SKM-1 (cell line): ENCODE measurements around the gene CCDC136.

Experiments
- DNase-seq: peaks from one replicate; lab custom pipeline; 2025; ENCODE audit not compliant: unreplicated experiment; lab: John Stamatoyannopoulos, UW

The CCDC136 gene

DNA sequence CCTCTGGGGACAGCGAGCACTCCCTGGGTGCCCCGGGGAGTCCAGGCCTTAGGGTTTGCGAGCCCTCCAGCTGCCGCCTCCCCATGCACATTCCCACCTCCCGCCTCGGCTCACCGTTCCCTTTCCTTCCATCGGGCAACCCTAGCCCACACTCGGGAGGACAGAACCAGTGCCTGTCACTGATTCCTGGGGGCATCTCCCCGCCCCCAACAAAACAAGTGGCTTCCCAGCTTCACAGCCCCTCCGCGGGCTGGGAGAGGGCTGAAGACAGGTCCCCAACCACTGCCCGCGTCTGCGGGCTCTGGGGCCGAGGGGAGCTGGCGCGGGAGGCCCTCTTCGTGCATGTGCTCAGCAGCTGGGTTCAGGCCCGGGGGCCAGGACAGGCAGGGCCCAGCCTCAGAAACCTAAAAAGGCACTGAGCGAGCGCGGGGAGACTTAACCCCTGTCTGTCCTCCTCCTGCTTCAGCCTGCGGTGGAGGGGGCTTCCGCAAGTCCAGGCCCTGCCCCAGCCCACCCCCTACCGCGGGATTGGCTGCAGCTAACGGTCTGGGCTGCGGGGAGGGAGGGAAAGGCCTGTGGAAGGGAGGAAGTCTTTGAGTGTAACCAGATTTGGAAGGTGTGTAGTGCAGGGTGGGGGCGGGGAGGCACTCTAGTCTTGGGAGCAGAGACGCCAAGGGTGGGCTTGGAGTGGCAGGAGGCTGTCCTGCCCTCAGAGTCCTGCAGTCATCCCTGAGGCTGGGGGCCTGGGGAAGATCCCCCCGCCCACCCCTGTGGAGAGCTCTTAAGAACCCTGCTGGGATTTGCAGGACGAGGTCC is 39.6 kb downstream of the CCDC136 start:
- DNase-seq, result no peak

- no peak for DNase-seq
These were observed 40.5 kb downstream of the CCDC136 start for GRCh38 chr7:128831994-128832879.

DNA sequence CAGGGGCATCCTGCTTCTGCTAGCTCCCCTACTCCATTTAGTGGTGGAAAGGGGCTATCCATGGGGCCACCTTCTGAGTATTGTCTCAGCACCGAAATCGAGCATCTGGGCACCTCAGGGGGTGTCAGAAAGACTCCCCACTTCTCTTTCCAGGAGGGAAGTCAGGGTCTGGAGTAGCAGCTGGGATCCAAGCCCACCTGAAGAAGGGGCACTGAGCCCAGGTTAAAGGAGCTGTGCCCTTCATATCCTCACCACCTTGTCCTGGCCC is 41.0 kb downstream of the CCDC136 start:
- DNase-seq, result no peak

- DNase-seq, result no peak
These were observed 41.6 kb downstream of the CCDC136 start for GRCh38 chr7:128833148-128833945.

DNA sequence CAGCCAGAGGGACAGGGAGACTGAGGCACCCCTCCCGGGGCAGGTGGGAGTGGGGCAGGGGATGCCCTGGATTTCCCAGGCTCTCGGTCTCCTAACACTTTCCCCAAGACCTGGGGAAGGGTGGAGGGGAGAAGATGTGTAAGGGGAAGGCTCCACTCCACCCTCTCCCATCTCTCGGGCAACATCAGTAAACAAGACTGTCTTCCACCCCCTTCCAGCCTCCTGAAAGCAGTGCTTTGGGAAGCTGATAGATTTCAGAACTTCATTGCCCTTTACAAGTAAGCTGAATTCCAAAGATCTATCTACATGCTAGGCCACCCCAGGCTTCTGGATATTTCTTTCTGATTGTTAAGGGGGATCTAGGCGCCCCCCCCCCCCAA is 42.2 kb downstream of the CCDC136 start:
- DNase-seq, result no peak

GRCh38 chr7:128835231-128835751 is 43.5 kb downstream of the CCDC136 start:
- no peak for DNase-seq

- DNase-seq, result no peak
These were observed 44.2 kb downstream of the CCDC136 start for GRCh38 chr7:128835790-128836641.

GRCh38 chr7:128836729-128837348 is 45.1 kb downstream of the CCDC136 start:
- DNase-seq, result no peak

GRCh38 chr7:128837521-128837921 is 45.8 kb downstream of the CCDC136 start:
- DNase-seq, result no peak

- DNase-seq, result no peak
These were observed 46.5 kb downstream of the CCDC136 start for GRCh38 chr7:128838109-128838779.

GRCh38 chr7:128838981-128839731 is 47.4 kb downstream of the CCDC136 start:
- no peak for DNase-seq

DNA sequence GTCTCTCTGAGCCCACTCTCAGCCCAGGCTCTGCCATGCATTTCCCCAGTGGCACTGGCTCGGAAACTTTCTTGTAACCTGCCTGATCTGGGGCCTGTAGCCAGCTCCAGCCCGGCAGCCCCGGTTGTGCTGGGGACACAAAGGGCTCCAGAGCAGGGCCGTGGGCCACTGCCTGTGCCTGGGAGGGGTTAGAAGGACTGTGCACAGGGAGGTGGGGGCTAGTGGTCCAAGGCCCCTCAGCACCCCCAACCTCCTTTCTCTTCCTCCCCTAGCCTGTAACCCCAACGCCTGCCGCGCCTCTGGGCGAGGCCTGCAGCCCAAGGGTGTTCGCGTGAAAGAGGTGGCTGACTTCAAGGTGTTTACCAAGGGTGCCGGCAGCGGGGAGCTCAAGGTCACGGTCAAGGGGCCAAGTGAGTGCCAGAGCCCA is 48.0 kb downstream of the CCDC136 start:
- DNase-seq, result no peak

DNA sequence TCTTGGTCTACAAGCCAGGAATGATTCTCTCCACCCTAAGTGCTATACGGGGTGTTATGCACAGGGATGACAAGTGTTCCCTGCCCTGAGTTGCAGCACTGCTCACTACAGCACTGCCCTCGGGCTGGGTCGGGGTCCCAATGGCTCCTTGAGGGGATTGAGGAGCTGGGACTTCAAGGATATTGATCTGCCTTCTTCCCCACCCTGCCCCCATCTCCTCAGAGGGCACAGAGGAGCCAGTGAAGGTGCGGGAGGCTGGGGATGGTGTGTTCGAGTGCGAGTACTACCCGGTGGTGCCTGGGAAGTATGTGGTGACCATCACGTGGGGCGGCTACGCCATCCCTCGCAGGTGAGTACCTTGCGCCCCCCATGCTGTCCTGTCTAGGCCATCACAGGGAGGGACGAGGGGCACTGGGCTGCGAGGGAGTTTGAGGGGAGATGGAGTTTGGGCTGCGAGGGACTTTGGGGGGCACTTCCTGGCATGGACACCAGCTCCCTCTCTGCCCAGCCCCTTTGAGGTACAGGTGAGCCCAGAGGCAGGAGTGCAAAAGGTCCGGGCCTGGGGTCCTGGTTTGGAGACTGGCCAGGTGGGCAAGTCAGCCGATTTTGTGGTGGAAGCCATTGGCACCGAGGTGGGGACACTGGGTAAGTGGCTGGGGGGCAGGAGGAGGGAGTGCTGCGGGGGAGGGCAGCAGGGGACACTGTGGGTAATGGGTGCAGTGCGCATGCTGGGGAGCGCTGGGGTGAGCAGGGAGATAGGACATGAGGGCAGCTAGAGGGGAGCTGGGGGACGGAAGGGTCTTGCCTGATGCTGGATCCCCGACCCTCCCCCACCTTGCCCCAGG is 48.8 kb downstream of the CCDC136 start:
- DNase-seq, result no peak

- no peak for DNase-seq
These were observed 49.5 kb downstream of the CCDC136 start for GRCh38 chr7:128841171-128841690.

- DNase-seq, result peak; percentile 22
These were observed 50.3 kb downstream of the CCDC136 start for GRCh38 chr7:128841921-128842673.

DNA sequence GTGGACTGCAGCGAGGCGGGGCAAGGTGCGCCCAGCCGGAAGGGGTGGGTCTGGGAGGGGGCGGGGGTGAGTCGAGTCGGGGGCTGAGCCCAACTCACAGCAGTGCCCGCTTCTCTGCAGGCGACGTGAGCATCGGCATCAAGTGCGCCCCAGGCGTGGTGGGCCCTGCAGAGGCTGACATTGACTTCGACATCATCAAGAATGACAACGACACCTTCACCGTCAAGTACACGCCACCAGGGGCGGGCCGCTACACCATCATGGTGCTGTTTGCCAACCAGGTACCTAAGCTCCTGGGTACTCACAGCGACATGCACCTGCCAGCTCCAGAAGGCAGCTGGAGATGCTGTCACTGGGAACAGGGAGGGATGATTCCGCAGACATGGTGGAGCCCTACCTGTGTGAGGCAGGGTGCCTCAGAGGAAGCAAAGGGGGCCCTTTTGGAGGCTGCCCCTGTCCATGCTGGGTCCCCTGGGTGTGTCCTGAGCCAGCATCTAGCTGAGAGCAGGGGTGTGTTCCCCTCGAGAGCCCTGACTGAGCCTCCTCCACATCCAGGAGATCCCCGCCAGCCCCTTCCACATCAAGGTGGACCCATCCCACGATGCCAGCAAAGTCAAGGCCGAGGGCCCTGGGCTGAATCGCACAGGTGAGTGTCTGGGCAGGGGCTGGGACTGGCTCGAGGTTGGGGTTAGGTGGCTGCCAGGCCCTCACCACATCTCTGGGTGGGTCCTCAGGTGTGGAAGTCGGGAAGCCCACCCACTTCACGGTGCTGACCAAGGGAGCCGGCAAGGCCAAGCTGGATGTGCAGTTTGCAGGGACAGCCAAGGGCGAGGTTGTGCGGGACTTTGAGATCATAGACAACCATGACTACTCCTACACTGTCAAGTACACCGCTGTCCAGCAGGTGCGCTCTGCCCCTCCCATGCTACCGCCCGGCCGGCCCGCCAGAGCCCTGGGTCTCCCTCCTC is 51.2 kb downstream of the CCDC136 start:
- no peak for DNase-seq
